Measurements from ENCODE around the gene OGFR.

OGFR gene

DNA sequence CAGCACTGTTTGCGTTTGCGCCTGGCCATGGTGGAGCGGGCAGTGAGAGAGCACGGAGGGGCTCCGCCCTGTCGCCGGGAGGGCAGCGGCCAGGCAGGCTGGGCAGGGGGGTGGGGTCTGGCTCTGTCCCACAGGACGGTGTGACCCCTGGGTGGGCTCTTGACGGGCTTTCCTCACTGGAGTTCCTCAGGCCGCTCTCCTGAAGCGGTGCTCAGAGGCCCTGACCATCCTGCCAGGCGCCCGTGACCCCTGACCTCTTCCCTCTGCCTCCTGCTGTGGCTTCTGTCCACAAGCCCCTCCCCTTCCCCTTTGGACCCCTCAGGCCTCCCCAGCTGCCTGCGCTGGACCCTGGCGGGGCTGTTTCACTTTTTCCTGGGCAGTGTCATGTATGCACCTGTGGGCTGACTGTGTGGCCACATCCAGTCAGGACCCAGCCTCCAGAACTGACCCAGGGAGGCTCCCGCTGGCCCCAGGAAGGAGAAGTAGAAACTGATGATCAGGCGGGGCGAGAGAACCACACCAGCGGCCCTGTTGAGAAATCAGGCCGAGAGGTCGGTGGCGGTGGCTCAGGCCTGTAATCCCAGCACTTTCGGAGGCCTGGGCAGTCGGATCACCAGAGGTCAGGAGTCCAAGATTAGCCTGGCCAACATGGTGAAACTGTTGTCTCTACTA lies 1.2 kb downstream of the OGFR start:
- H3K27me3 ChIP-seq (replicated peaks; ENCODE audit: control insufficient read depth, insufficient read depth, low read length): no peaks in the 10 kb centered on the region
- peak overlapping the region; percentile 87 for H3K9ac ChIP-seq (ENCODE audit: low read length)
- H3K9me3 ChIP-seq (ENCODE audit: control insufficient read depth, low read length): no peaks in the 10 kb centered on the region
- peaks cover 15% of the 10 kb centered on the region for H3K4me1 ChIP-seq (ENCODE audit: control insufficient read depth, insufficient read depth, low read length)
- peaks cover 41% of the 10 kb centered on the region for H3K36me3 ChIP-seq (ENCODE audit: control insufficient read depth, insufficient read depth, low read length, severe bottlenecking)
- peak overlapping the region; percentile 88 for H3K4me3 ChIP-seq (ENCODE audit: low read length)
- peak; percentile 24 for DNase-seq (ENCODE audit: low read depth)

DNA sequence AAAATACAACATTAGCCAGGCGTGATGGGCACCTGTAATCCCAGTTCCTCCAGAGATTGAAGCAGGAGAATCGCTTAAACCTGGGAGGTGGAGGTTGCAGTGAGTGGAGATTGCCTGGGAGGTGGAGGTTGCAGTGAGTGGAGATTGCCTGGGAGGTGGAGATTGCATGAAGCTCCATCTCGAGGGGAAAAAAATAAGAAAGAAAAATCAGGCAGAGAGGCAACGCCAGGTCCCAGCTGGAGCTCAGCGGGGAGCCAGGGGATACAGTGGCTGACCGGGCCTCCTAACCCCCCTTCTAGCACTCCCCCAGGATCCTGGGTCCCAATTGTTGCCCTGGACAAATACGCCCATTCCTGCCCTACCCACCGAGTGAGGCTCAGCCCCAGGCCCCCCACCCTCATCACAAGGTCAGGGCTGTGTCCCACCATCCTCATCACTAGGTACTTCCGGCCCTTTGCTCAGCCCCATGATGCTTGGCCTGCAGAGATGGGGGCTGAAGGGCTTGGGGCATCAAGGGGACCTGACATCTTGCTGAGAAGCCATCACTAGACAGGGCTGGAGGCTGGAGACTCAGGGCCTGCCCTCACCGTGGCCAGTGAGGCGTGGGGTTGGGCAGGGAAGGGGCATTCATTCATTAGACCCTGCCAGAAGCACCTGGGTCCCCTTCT lies 1.9 kb downstream of the OGFR start:
- peaks cover 42% of the 10 kb centered on the region for H3K36me3 ChIP-seq (ENCODE audit: control insufficient read depth, insufficient read depth, low read length, severe bottlenecking)
- H3K4me1 ChIP-seq (ENCODE audit: control insufficient read depth, insufficient read depth, low read length): peaks cover 15% of the 10 kb centered on the region
- H3K9me3 ChIP-seq (ENCODE audit: control insufficient read depth, low read length): no peaks in the 10 kb centered on the region
- no peaks in the 10 kb centered on the region for H3K27me3 ChIP-seq (replicated peaks; ENCODE audit: control insufficient read depth, insufficient read depth, low read length)
- peak overlapping the region; percentile 88 for H3K4me3 ChIP-seq (ENCODE audit: low read length)
- peak overlapping the region; percentile 87 for H3K9ac ChIP-seq (ENCODE audit: low read length)
- no peak for DNase-seq (ENCODE audit: low read depth)

DNA sequence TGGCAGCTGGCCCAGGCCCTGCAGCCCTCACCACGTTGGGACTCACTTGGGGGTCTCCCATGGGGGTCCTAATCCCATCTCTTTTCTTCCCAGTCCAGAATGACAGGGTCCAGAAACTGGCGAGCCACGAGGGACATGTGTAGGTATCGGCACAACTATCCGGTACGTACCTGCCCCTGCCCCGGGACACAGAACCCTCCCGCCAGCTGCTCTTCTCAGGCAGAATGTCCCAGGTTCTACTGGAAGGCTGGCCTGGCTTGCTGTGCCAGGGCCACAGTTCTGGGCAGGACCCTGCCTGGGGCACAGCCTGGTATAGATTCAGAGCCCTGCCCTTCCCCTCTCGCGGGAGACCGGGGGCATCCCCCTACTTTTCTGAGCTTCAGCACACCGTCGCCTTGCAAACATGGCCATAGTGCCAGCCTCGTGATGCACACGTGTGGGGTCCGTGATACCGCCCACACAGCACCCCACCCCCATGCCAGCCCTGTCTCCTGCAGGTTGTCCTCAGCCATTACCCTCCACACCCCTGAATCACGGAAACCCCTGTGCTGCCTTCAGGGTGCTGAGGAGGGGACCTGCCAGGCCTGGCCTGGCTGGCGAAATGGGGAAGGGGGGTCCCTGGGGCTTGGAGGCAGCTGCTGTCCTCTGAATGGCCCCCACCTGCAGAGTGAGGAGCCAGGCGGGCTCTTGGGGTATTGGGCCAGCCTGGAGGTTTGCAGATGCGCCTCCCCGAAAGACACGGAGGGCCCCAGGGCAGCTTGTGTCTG lies 3.0 kb downstream of the OGFR start:
- no peaks in the 10 kb centered on the region for H3K9me3 ChIP-seq (ENCODE audit: control insufficient read depth, low read length)
- peaks cover 53% of the 10 kb centered on the region for H3K36me3 ChIP-seq (ENCODE audit: control insufficient read depth, insufficient read depth, low read length, severe bottlenecking)
- H3K4me3 ChIP-seq (ENCODE audit: low read length): no peak overlapping the region
- peak overlapping the region; percentile 87 for H3K9ac ChIP-seq (ENCODE audit: low read length)
- no peak for DNase-seq (ENCODE audit: low read depth)
- peaks cover 15% of the 10 kb centered on the region for H3K4me1 ChIP-seq (ENCODE audit: control insufficient read depth, insufficient read depth, low read length)
- H3K27me3 ChIP-seq (replicated peaks; ENCODE audit: control insufficient read depth, insufficient read depth, low read length): no peaks in the 10 kb centered on the region

DNA sequence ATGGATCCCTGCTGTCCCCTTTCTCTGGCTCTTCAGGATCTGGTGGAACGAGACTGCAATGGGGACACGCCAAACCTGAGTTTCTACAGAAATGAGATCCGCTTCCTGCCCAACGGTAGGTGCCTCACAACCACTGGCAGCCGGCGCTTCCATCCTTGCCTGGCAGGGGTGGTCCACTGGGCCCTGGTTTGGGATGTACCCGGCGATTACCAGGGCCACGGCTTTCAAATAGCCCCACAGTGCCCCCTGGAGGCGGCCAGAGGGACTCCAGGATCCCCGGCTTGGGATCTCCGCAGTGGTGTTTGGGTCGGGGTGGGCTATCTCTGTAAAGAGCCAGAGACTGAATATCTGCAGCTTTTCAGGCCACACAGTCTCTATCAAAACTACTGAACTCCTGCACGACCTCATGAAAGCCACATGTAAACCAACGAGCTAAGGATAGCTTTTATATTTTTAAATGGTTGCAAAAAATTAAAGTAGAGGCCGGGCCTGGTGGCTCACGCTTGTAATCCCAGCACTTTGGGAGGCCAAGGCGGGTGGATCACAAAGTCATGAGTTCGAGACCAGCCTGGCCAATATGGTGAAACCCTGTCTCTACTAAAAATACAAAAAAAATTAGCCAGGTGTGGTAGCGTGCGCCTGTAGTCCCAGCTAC lies 3.7 kb downstream of the OGFR start:
- DNase-seq (ENCODE audit: low read depth): peak; percentile 85
- H3K36me3 ChIP-seq (ENCODE audit: control insufficient read depth, insufficient read depth, low read length, severe bottlenecking): peaks cover 56% of the 10 kb centered on the region
- peaks cover 15% of the 10 kb centered on the region for H3K4me1 ChIP-seq (ENCODE audit: control insufficient read depth, insufficient read depth, low read length)
- H3K9me3 ChIP-seq (ENCODE audit: control insufficient read depth, low read length): no peaks in the 10 kb centered on the region
- no peak overlapping the region for H3K9ac ChIP-seq (ENCODE audit: low read length)
- no peaks in the 10 kb centered on the region for H3K27me3 ChIP-seq (replicated peaks; ENCODE audit: control insufficient read depth, insufficient read depth, low read length)
- no peak overlapping the region for H3K4me3 ChIP-seq (ENCODE audit: low read length)

DNA sequence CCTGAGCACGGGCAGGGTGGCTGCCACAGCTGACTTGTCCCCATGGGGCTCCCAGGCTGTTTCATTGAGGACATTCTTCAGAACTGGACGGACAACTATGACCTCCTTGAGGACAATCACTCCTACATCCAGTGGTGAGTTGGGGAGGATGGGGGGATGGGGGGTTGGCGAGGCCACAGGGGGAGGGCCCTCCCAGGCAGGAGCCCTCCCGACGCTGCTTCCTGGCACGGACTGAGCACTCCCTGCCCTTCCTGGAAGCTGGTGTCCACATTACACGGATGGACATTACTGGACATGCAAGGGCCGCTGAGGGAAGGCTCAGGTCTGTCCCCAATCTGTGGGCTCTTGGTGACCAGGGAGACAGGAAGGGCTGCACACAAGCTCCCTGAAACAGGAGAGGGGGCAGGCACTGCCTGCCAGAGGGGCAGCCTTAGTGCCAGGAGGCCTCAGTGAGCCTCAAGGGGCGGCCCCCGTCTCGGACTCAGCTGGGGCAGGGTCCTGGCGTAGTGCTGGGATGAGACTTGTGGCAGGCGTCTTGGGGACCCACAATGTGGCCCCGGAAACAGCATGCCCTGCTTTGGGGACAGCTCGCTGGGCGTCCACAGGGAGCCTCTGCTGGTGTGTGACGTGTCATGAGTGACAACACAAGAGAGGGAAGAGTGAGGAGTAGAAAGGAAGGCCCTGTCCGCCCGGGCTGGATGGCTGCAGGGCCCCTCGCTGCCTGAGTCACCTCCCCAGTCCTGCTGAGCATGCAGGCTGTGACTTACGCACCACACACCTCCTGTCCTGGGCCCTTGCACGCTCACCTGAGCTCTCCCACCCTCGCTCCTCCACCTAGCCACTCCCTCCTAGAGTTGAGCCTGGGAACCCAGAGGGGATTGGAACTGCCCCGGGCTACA lies 5.1 kb downstream of the OGFR start:
- H3K4me3 ChIP-seq (ENCODE audit: low read length): no peak overlapping the region
- H3K4me1 ChIP-seq (ENCODE audit: control insufficient read depth, insufficient read depth, low read length): peaks cover 15% of the 10 kb centered on the region
- no peak for DNase-seq (ENCODE audit: low read depth)
- H3K9me3 ChIP-seq (ENCODE audit: control insufficient read depth, low read length): no peaks in the 10 kb centered on the region
- H3K9ac ChIP-seq (ENCODE audit: low read length): no peak overlapping the region
- H3K36me3 ChIP-seq (ENCODE audit: control insufficient read depth, insufficient read depth, low read length, severe bottlenecking): peaks cover 61% of the 10 kb centered on the region
- no peaks in the 10 kb centered on the region for H3K27me3 ChIP-seq (replicated peaks; ENCODE audit: control insufficient read depth, insufficient read depth, low read length)

DNA sequence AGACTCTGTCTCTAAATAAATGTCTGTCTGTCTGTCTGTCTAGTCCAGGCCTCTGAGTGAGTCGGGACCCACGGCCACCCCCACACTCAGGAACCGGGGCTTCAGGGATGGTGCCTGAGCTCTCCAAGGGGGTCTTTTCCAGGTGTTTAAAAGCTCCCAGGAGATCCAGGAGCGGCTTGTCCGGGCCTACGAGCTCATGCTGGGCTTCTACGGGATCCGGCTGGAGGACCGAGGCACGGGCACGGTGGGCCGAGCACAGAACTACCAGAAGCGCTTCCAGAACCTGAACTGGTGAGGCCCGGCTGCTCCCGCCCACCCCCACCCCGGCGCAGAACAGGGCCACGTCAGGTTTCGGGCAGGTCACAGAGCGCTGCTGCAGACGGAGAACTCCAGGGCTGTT lies 6.7 kb downstream of the OGFR start:
- H3K9ac ChIP-seq (ENCODE audit: low read length): no peak overlapping the region
- peaks cover 23% of the 10 kb centered on the region for H3K4me1 ChIP-seq (ENCODE audit: control insufficient read depth, insufficient read depth, low read length)
- no peaks in the 10 kb centered on the region for H3K9me3 ChIP-seq (ENCODE audit: control insufficient read depth, low read length)
- DNase-seq (ENCODE audit: low read depth): no peak
- no peak overlapping the region for H3K4me3 ChIP-seq (ENCODE audit: low read length)
- peaks cover 61% of the 10 kb centered on the region for H3K36me3 ChIP-seq (ENCODE audit: control insufficient read depth, insufficient read depth, low read length, severe bottlenecking)
- H3K27me3 ChIP-seq (replicated peaks; ENCODE audit: control insufficient read depth, insufficient read depth, low read length): no peaks in the 10 kb centered on the region

DNA sequence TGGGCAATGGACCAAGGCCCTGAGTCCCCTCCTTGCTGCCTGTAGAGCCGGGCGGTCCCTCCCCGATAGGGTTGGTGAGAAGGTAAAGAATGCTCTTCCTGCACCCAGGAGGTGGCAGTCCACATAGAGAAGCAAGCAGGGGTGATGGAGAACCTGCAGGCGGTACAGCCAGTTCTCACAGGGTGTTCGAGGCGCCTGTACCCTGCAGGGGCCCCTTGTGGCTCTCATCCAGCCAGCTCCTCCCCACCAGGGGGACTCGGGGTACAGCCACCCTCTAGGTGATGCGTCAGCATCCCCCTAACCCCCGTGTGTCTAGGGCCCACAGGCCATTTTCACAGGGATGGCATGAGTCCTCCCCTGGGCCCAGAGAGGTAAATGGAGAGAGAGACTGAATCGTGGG lies 7.1 kb downstream of the OGFR start:
- Histone ChIP-seq H3K27me3 (replicated peaks; ENCODE audit: control insufficient read depth, insufficient read depth, low read length) (no peaks in the 10 kb centered on the region), H3K9me3 (ENCODE audit: control insufficient read depth, low read length) (no peaks in the 10 kb centered on the region), H3K4me1 (ENCODE audit: control insufficient read depth, insufficient read depth, low read length) (peaks cover 22% of the 10 kb centered on the region), H3K36me3 (ENCODE audit: control insufficient read depth, insufficient read depth, low read length, severe bottlenecking) (peaks cover 61% of the 10 kb centered on the region), H3K4me3 (ENCODE audit: low read length) (no peak overlapping the region), H3K9ac (ENCODE audit: low read length) (no peak overlapping the region)
- DNase-seq (ENCODE audit: low read depth): no peak

DNA sequence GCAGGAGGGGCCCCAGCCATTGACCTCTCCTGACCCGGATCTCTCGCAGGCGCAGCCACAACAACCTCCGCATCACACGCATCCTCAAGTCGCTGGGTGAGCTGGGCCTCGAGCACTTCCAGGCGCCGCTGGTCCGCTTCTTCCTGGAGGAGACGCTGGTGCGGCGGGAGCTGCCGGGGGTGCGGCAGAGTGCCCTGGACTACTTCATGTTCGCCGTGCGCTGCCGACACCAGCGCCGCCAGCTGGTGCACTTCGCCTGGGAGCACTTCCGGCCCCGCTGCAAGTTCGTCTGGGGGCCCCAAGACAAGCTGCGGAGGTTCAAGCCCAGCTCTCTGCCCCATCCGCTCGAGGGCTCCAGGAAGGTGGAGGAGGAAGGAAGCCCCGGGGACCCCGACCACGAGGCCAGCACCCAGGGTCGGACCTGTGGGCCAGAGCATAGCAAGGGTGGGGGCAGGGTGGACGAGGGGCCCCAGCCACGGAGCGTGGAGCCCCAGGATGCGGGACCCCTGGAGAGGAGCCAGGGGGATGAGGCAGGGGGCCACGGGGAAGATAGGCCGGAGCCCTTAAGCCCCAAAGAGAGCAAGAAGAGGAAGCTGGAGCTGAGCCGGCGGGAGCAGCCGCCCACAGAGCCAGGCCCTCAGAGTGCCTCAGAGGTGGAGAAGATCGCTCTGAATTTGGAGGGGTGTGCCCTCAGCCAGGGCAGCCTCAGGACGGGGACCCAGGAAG lies 7.7 kb downstream of the OGFR start:
- no peaks in the 10 kb centered on the region for H3K9me3 ChIP-seq (ENCODE audit: control insufficient read depth, low read length)
- peaks cover 58% of the 10 kb centered on the region for H3K36me3 ChIP-seq (ENCODE audit: control insufficient read depth, insufficient read depth, low read length, severe bottlenecking)
- H3K9ac ChIP-seq (ENCODE audit: low read length): no peak overlapping the region
- no peak for DNase-seq (ENCODE audit: low read depth)
- no peaks in the 10 kb centered on the region for H3K27me3 ChIP-seq (replicated peaks; ENCODE audit: control insufficient read depth, insufficient read depth, low read length)
- H3K4me1 ChIP-seq (ENCODE audit: control insufficient read depth, insufficient read depth, low read length): peaks cover 16% of the 10 kb centered on the region
- H3K4me3 ChIP-seq (ENCODE audit: low read length): no peak overlapping the region

DNA sequence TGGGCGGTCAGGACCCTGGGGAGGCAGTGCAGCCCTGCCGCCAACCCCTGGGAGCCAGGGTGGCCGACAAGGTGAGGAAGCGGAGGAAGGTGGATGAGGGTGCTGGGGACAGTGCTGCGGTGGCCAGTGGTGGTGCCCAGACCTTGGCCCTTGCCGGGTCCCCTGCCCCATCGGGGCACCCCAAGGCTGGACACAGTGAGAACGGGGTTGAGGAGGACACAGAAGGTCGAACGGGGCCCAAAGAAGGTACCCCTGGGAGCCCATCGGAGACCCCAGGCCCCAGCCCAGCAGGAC lies 8.2 kb downstream of the OGFR start:
- no peaks in the 10 kb centered on the region for H3K9me3 ChIP-seq (ENCODE audit: control insufficient read depth, low read length)
- H3K27me3 ChIP-seq (replicated peaks; ENCODE audit: control insufficient read depth, insufficient read depth, low read length): no peaks in the 10 kb centered on the region
- peaks cover 53% of the 10 kb centered on the region for H3K36me3 ChIP-seq (ENCODE audit: control insufficient read depth, insufficient read depth, low read length, severe bottlenecking)
- no peak for DNase-seq (ENCODE audit: low read depth)
- peaks cover 16% of the 10 kb centered on the region for H3K4me1 ChIP-seq (ENCODE audit: control insufficient read depth, insufficient read depth, low read length)
- no peak overlapping the region for H3K9ac ChIP-seq (ENCODE audit: low read length)
- H3K4me3 ChIP-seq (ENCODE audit: low read length): no peak overlapping the region

DNA sequence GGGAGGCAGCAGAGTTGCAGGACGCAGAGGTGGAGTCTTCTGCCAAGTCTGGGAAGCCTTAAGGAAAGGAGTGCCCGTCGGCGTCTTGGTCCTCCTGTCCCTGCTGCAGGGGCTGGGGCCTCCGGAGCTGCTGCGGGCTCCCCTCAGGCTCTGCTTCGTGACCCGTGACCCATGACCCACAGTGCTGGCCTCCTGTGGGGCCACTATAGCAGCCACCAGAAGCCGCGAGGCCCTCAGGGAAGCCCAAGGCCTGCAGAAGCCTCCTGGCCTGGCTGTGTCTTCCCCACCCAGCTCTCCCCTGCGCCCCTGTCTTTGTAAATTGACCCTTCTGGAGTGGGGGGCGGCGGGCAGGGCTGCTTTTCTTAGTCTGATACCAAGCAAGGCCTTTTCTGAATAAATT lies 9.0 kb downstream of the OGFR start:
- peaks cover 46% of the 10 kb centered on the region for H3K36me3 ChIP-seq (ENCODE audit: control insufficient read depth, insufficient read depth, low read length, severe bottlenecking)
- H3K9me3 ChIP-seq (ENCODE audit: control insufficient read depth, low read length): no peaks in the 10 kb centered on the region
- H3K27me3 ChIP-seq (replicated peaks; ENCODE audit: control insufficient read depth, insufficient read depth, low read length): no peaks in the 10 kb centered on the region
- DNase-seq (ENCODE audit: low read depth): no peak
- peaks cover 22% of the 10 kb centered on the region for H3K4me1 ChIP-seq (ENCODE audit: control insufficient read depth, insufficient read depth, low read length)
- H3K4me3 ChIP-seq (ENCODE audit: low read length): no peak overlapping the region
- no peak overlapping the region for H3K9ac ChIP-seq (ENCODE audit: low read length)
